Measurements from ENCODE around the gene CUL9. TPM values are rescaled to one million over a fixed set of nuclear protein-coding genes. Genes with fewer than 3 reads are reported as not detected.
"Not testable (repeated sequence)": the region's sequence is repeated elsewhere in the genome, so short reads cannot be mapped to it uniquely, and the experiment has no call there.

Gene CUL9
- total RNA-seq: 10.9 TPM
- long read RNA-seq, partial matches to known transcripts: 3 of 6 reads
- long read RNA-seq, other reads (novel, unspliced or antisense): 2 of 6 reads

DNA sequence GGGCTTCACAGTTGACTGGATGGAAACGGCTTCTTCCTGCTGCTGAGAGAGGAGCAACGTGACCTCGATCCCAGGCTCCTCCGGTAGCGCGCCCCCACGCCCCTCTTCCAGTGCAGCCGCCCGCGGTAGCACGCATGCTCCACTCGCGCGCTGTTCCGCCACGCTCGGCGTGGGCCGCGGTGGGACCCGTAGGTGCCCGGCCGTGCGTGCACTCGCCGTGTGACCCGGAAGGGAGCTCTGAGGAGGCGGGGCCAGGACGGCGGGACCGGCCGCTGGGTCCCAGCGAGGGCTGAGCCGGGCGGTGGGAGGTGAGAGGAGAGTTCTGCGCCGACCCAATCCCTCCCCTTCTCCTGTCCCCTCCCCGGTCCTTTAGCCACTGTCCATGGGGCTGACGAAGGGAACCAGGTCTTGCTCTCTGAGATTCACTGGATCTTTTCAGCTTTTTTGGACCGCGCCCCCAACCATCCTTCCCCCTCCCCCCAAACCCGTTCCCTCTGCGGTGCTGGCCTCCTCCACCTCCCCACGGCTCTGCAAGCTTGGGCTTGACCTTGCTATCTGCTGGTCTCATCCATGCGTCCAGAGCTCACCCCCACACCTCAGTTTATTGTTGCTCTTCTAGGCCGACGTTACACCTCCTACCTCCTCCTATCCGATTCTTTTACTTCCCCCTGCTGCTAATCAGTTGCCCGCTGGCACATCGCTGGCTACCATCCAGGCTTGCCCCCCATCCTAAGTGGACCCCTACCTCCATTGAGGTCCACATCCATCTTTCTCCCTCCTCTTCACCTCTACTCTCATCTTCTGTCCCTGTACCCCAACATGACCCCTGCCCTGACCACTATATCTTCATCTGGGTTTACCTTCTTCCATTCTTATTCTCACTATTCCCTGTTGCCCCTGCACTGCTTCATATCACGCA is at the start of gene CUL9:
TSS of gene CUL9 (plus strand) at position 255 of the 919 bp plus-strand sequence. CDS start 2,115 bp downstream, outside the sequence.
- intact Hi-C loops (cut with micrococcal nuclease): no loop called here
- ATAC-seq (peak; percentile 98), DNase-seq (peak; percentile 93)

DNA sequence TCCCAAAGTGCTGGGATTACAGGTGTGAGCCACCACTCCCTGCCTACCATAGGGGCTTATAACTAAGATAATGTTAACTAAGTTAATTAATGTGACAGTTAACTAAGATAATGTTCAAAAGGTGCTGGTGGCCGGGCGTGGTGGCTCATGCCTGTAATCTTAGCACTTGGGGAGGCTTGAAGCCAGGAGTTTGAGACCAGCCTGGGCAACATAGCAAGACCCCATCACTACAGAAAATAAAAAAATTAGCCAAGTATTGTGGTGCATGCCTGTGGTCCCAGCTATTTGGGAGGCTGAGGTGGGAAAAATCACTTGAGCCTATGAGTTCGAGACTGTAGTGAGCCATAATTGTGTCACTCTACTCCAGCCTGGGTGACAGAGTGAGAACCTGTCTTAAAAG is 43.7 kb upstream of the CUL9 start:
- DNase-seq (no peak), ATAC-seq (no peak)
- intact Hi-C loops (cut with micrococcal nuclease): no loop called here

DNA sequence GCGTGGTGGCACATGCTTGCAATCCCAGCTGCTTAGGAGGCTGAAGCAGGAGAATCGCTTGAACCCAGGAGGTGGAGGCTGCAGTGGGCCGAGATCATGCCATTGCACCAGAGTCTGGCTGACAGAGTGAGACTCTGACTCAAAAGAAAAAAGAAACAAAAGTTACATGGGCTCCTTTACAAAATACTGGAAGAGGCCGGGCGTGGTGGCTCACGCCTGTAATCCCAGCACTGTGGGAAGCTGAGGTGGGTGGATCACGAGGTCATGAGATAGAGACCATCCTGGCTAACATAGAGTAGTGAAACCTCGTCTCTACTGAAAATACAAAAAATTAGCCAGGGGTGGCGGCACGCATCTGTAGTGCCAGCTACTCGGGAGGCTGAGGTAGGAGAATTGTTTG is 42.0 kb upstream of the CUL9 start:
- intact Hi-C loops (cut with micrococcal nuclease): loop anchor here (5.0 kb wide), 2 partner anchors 138 to 238 kb away; no protein-coding TSS in a partner anchor
- not testable (repeated sequence) for ATAC-seq

DNA sequence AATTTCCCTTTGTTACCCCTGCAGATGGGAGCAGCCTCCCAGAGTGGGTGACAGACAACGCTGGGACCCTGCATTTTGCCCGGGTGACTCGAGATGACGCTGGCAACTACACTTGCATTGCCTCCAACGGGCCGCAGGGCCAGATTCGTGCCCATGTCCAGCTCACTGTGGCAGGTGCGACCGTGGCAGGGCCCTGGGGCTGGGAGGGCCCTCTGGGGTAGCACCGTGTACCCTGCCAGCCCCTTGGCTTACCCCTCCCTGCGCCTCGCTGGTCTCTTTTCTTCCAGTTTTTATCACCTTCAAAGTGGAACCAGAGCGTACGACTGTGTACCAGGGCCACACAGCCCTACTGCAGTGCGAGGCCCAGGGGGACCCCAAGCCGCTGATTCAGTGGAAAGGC is 40.4 kb upstream of the CUL9 start:
- intact Hi-C loops (cut with micrococcal nuclease): loop anchor here (5.0 kb wide), 2 partner anchors 139 to 239 kb away; no protein-coding TSS in a partner anchor
- ATAC-seq: no peak
- no peak for DNase-seq

More for the DNA sequence above, 42.0 kb upstream of the CUL9 start:
- DNase-seq: not testable (repeated sequence)

DNA sequence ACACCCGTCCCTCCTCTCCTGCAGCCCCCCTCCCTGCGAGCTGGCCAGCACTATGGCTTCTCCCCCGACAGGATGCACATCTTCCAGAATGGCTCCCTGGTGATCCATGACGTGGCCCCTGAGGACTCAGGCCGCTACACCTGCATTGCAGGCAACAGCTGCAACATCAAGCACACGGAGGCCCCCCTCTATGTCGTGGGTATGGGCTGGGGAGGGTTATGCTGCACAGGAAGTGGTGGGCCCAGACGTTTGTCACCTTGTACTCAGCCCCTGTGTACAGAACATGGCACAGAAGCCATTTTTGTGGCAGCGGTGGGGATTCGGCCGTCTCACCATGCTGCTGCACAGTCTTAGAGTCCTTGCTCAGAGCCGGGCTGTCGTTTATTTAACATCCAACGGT is 39.9 kb upstream of the CUL9 start:
- intact Hi-C loops (cut with micrococcal nuclease): loop anchor here (5.0 kb wide), 2 partner anchors 140 to 240 kb away; no protein-coding TSS in a partner anchor
- ATAC-seq (no peak), DNase-seq (no peak)

DNA sequence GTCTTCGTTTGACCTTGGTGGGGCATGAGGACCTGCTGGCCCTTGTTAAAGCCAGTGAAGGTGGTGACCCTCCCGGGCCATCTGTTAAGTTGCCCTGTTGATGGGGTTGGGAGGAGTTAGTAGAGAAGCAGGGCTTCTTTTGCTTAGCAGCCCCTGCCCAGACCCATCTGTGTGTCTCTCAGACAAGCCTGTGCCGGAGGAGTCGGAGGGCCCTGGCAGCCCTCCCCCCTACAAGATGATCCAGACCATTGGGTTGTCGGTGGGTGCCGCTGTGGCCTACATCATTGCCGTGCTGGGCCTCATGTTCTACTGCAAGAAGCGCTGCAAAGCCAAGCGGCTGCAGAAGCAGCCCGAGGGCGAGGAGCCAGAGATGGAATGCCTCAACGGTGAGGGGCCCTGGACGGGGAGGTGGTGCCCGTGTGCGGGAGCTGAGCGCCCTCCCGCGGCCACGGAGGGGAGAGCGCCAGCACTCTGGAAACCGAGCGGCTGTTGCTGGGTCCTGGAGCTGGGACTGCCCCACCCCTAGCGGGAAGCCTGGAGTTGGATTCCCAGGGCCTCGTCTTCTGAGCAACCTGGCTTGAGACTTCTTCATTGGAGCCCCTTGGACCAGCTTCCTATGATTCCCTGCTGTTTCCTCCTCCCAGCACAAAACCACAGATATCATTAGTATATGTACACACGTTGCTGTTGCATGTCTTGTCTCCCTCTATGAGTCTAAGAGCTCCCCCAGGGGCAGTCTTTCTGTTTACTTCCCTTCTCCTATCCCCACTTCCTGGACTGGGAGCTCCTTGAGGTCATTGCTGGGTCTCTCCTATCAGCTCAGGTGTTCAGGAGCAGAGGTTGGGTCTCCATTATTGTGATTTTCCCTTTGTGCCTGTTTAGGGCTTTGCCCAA is 38.5 kb upstream of the CUL9 start:
- ATAC-seq (peak; percentile 97), DNase-seq (peak; percentile 93)
- intact Hi-C loops (cut with micrococcal nuclease): loop anchor here (5.0 kb wide), 2 partner anchors 141 to 241 kb away; no protein-coding TSS in a partner anchor

DNA sequence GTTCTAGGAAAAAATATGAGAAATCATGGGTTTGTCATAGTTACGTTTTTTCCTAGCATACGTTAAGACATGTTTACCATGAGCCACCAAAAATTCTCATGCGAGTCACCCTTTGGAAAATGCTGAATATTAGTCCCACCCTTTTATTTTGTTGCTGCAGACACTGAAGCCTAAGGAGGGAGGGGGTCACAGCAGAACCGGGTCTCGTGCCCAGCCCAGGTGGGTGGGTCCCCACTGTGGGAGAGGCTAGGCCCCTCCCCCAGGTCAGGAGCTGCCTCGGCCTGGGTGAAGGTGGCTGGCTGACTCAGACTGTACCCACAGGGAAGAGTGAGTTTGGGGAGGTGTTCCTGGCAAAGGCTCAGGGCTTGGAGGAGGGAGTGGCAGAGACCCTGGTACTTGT is 37.1 kb upstream of the CUL9 start:
- ATAC-seq: no peak
- intact Hi-C loops (cut with micrococcal nuclease): loop anchor here (5.0 kb wide), 2 partner anchors 143 to 243 kb away; no protein-coding TSS in a partner anchor

DNA sequence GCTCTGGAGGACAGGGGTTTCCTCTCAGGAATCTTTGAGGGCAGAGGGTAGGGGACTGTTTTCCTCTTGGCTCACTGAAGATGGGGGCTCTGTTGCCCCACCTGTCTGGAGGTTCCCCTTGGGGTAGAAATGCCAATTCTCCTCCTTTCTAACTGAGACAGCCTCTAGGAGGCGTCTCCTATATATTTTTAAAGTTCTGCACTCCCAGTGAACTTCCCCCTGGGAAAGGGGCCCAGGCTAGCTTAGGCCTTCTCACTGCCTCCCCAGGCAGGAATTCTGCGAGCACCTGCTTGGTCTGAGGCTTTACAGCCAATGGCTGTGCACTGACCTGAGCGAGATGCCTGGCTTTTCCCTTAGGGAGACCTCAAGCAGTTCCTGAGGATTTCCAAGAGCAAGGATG is 35.7 kb upstream of the CUL9 start:
- intact Hi-C loops (cut with micrococcal nuclease): no loop called here
- DNase-seq (no peak), ATAC-seq (no peak)

More for the DNA sequence above, 37.1 kb upstream of the CUL9 start:
- no peak for DNase-seq

DNA sequence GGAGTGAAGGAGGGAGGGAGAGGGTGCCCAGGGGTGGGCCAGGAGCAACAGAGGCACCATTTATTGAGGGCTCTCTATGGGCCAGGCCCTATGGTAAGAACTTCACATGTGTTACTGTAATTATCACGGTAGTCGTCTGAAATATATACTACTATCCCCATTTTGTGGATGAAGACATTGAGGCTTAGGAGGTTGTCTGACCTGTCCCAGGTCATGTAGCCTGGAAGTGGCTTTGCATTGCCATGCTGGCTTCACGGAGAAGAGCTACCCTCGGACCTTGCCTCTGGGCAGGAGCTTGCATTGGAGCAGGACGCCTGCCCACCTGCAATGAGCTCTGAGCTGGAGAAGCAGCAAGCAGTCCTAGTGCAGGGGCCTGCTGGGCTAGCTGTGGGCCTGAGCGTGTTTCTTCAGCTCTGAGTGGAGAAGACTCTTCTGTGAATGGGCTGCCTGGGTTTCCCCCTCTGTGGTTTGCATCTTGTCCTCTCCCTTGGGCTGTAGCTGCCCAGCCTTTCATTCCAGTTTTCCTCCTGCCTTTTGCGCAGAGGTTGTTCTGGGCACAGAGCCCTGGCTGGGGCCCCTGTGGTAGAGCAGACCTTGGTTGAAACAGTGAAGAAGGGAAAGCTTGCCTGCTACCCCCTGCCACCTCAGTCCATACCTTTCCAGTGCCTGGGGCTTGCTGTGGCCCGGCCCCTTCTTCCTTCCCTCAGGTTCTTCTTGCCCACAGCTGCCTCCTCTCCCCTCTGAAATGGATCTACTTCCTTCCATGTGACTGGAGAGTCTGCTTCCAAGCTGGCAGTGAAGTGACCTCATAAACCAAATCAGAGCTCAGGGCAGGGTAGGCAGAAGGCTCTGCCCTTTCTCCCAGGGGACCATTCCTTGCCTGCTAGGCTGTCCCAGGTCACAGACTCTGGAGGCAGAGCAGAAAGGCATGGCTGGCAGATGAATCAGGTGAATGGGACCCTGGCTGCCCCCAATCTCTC is 35.0 kb upstream of the CUL9 start:
- DNase-seq (no peak), ATAC-seq (no peak)
- intact Hi-C loops (cut with micrococcal nuclease): no loop called here

DNA sequence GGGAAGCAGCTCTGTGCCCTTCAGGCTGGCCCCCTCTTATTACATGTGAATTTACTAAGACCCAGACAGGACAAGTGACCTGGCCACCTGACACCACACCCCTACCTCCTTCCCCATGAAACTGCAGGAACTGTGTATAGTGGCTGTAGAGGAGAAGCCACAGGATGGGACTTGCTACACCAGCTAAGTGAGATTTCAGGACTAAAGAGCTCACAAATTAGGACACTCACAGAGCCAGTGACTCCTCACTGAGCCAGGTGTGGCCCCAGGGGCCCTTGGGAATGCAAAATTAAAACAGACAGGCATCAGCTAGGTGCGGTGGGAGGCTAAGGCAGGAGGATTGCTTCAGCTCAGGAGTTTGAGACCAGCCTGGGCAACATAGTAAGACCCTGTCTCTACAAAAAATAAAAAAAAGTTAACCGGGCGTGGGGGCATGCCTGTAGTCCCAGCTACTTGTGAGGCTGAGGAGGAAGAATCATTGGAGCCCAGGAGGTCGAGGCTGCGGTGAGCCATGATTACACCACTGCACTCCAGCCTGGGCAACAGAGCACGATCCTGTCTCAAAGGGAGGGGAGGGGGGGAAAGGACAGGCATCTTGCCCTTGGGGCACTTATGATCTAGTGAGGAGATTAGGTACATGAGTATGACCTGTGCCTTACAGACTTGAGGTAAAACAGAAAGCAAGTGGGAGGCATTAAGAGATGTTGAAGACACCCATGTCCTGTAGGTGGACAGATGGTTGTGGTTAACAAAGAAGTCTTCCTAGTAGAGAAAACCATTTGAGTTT is 34.1 kb upstream of the CUL9 start:
- ATAC-seq (no peak), DNase-seq (no peak)
- intact Hi-C loops (cut with micrococcal nuclease): no loop called here

DNA sequence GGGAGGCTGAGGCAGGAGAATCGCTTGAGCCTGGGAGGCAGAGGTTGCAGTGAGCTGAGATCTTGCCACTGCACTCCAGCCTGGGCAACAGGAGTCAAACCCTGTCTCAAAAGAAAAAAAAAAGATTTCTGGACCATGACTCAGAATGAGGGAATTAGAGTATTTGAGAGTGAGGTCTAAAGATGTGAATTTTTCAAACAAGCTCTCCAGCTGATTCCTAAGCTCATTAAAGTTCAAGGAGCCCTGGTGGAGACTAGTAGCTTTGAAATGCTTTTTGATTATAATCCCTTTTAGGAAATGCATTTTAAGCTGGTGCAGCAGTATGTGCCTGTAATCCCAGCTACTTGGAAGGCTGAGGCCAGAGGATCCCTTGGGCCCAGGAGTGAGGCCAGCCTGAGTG is 32.7 kb upstream of the CUL9 start:
- DNase-seq (no peak), ATAC-seq (no peak)
- intact Hi-C loops (cut with micrococcal nuclease): no loop called here

DNA sequence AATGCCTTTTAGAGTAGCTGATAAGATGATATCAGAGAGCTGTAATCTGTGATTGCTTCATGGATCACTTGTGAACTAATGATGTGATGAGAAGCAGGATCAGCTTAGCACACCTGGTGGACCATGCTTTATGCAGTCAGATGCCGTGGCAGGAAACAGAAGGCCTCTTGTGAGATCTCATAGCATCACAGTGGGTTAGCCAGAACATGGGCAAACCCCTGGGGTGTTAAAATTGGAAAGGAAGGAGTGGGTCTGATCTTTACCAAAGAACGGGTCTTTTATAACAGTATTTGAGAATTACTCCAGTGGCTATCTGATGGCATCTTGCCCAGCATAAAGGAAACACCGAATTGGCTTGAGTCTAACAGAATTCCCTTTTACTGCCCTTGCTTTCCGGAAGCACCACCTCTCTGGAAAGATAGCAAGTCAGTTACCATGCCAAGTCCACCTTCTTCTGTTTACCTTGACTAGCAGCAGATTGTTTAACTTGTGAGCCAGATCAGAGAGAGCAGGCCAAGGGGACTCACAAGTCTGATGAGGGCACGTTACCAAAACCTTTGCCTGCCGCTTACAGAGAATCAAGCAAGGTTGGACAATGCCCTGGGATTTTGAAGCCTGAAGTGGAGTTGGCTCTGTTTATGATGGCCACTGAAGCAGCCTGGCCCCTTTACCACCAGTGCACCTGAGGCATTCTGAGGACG is 31.8 kb upstream of the CUL9 start:
- DNase-seq: no peak
- intact Hi-C loops (cut with micrococcal nuclease): no loop called here
- ATAC-seq: no peak

DNA sequence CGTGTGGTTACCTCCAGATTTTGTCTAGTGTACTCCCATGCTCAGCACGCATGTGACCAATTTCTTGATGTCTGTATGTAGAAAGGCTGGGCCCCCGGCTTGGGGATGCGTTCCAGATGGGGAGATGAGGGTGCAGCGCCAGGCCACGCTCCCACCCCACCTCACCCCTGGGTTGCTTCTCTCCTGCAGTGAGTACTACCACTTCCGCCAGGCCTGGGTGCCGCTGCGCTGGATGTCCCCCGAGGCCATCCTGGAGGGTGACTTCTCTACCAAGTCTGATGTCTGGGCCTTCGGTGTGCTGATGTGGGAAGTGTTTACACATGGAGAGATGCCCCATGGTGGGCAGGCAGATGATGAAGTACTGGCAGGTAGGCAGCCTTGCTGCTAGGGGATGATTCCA is 22.4 kb upstream of the CUL9 start:
- DNase-seq: no peak
- no peak for ATAC-seq
- intact Hi-C loops (cut with micrococcal nuclease): no loop called here

DNA sequence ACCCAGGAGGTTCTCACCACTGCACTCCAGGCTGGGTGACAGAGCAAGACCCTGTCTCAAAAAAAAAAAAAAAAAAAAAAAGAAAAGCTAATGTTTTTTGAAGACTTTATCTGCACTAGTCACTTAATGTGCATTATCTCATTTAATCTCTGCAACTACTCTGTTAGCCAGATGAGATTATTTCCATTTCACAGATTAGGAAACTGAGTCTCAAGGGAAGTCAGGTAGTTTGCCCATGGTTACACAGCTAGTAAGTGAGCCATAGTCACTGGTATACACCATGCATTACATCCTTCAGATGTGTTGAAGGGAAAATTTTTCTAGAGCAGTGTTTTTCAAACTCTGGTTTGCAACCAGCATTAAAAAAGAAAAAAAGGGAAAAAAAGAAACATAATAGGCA is 18.1 kb upstream of the CUL9 start:
- ATAC-seq (no peak), DNase-seq (no peak)
- intact Hi-C loops (cut with micrococcal nuclease): no loop called here

DNA sequence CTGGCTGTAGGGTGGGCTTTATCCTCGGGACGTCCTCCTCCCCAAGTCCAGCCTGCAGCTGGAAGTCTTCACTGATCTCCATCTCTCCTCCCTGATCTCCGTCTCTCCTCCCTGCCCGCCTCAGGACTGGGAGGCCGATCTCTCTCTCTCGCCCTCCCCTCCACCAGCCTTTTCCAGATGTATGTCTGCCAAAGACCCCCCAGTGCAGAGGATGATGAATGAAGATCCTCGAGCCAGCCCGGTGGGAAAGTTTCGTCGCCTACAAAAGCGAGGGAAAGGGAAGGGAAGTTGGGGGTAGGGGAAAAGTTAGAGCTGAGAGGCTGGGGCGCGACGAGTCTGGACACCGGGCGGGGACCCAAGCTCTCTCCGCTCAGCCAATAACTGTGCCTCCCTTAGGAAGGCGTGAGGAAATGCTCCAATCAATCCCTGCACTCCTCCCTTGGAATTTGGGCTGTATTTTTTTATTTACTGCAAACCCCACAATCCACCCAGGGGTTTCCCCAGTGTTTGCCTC is 11.5 kb upstream of the CUL9 start:
- DNase-seq: peak; percentile 84
- peak; percentile 56 for ATAC-seq
- intact Hi-C loops (cut with micrococcal nuclease): no loop called here

DNA sequence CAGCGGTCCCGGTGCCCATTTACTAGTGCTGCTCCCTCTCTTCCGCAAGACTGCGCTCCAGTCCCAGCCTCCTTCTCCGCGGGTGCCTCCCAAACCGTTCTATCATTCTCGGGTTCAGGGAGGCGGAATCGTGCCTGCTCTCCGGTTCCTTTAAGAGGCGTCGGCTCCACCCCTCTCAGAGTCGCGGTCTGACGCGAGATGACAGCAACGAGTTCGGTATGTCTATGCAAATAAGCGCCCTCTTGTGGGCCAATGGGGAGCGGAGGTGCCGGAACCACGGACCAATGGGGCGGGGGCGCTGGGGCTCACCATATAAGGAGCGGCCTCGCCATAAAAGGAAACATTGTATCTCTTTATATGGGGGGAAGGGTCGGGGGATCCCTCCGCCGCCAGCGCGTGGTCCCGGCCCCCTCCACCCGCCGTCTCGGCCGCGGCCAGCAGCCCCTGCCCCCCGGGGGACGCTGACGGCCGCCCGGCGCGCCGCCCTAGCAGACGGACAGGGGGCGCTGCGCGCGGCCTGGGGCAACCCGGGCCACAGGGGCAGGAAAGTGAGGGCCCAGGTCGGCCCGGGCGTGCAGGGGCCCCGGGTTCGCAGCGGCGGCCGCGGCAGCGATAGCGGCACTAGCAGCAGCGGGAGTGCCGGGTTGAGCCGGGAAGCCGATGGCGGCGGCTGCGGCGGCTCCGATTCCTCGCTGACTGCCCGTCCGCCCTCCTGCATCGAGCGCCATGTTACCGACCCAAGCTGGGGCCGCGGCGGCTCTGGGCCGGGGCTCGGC is 10.9 kb upstream of the CUL9 start, which contains the start of gene SRF:
TSS of gene SRF (plus strand) at position 339 of the 776 bp plus-strand sequence. CDS start at position 727, 388 bp downstream.
- DNase-seq (peak; percentile 99), ATAC-seq (peak; percentile 74)
- intact Hi-C loops (cut with micrococcal nuclease): no loop called here
